NOMO-1 treated with DMSO at 0.1 percent for 48 hours (cell line): Measurements from ENCODE around the gene ZC3H15.
A peak's percentile ranks its signal among the peaks of the same experiment; 100 is the strongest.
"Not testable (repeated sequence)": the region's sequence is repeated elsewhere in the genome, so short reads cannot be mapped to it uniquely, and the experiment has no call there.

Experiments
- DNase-seq: peaks from one replicate; lab custom pipeline; 2025; ENCODE audit not compliant: unreplicated experiment; lab: John Stamatoyannopoulos, UW

Gene ZC3H15

DNA sequence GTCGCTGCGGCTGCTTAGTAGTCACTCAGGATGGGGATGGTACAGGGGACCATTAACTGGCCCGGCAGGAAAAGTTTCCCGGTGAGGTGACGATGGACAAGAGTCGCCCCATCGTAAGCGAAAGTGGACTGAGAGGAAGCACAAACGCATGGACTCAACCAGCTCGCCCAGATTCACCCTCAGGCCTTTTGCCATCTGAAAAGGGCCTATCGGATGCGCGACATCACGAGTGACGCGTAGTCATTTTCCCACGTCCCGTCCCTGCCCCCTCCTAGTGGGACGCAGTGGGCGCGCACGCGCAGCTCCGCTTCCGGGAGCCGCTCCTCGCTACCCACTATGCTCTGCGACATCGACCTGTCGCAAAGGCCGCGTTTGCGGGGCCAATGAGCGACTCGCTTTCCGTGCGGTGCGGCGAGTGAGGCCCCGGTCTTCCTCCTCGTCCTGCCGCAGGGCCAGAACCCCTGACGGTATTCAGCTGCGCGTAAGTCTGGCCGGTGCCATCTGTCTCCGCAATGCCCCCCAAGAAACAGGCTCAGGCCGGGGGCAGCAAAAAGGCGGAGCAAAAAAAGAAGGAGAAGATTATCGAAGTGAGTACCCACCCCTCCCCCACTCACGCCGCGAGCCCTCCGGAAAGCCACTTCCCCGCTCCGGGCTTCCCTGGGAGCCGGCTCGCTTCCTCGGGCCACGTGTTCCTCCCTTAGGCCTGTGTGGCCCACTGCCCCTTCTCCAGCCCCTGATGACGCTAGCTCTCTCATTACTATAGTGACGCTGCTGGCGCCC, at the start of gene ZC3H15:
TSS of gene ZC3H15 (plus strand) at position 390 of the 780 bp plus-strand sequence. CDS start at position 513, 123 bp downstream.
- DNase-seq = peak; percentile 89

DNA sequence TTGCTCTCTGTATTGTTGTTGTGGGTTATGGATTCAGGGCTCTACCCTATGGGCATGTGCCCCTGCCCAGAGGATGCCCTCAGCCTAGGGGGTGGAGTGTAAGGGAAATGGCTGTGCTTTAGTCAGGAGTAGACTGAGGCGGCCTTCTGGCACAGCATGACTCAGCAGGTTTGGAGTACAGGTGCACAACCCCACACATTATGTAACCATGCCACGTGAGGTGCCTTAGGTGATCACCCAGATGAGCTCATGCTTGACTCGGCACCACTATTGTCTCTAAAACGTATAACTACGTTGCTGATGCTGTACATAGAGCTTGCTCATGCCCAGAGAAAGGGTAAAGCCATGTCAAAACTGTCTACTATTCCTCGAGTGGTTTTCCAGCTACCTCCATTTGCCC, 48.3 kb upstream of the ZC3H15 start:
- DNase-seq = no peak

- not testable (repeated sequence) for DNase-seq
Observed at GRCh38 chr2:186439673-186440095, 46.4 kb upstream of the ZC3H15 start.

- no peak for DNase-seq
Observed at GRCh38 chr2:186440506-186440905, 45.6 kb upstream of the ZC3H15 start.

DNA sequence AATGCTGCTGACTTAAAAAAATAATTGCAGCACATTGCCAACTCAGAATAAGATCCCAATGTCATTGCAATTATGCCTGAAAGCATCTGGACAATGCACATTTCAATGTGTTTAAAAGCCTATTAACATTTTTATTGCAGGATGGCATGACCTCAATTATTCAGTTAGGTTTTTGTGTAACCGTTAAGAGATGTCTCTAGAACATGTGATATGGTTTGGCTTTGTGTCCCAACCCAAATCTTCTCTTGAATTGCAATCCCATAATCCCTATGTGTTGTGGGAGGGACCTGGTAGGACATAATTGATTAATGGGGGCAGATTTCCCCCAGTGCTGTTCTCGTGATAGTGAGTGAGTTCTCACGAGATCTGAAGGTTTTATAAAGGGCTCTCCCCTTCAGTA, 43.2 kb upstream of the ZC3H15 start:
- DNase-seq = no peak

- DNase-seq = no peak
Observed at GRCh38 chr2:186443851-186444250, 42.2 kb upstream of the ZC3H15 start.

GRCh38 chr2:186445506-186445905, 40.6 kb upstream of the ZC3H15 start:
- no peak for DNase-seq

DNA sequence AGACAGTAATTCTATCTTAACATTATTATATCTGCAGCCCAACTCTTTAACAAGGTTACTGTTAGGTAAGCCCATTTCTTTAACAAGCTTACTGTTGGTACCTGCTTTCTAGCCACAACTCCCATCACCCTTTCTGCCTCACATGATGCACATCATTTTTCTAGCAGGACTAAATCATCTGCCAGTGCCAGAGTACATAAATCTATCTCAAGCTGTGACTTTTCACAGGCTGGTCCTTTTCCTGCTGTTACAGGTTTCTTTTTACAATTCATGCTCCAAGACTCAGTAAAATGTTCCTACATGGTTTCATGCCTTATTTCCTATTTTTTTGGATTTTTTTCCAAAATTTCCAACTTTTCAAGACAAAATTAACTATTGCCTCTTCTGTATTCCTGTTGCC, 30.4 kb upstream of the ZC3H15 start:
- DNase-seq = no peak

DNA sequence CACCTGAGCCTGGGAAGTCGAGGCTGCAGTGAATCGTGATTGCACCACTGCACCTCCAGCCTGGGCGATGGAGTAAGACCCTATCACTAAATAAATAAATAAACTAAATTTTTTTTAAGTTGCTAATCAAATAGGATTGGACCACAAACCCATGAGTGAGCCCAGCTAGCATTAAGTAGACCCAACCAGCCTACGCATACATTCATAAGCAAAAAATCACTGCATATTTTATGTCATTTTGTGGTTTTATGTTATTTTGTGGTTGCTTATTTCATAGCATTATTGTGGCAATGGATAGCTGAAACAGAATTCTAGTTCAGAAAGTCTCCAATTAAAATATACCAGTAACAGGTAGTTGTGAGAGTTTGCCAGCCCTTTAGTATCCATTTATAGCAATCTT, 29.1 kb upstream of the ZC3H15 start:
- no peak for DNase-seq

DNA sequence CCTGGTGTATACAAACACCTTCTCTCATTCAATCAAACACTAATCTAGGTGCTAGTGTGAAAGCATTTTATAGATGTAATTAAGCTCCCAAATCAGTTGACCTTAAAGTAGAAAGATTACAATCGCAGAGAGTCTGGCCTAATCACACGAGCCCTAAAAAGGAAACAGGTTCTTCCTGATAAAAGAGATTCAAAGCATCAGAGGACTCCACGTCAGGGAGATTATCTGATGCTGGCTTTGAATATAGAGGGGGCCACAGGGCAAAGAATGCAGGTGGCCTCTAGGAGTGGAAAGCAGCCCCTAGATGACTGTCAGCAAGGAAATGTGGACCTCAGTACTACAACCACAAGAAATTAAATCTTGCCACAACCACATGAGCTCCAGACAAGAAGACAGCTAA, 28.2 kb upstream of the ZC3H15 start:
- DNase-seq = no peak

GRCh38 chr2:186459009-186459408, 27.1 kb upstream of the ZC3H15 start:
- no peak for DNase-seq

DNA sequence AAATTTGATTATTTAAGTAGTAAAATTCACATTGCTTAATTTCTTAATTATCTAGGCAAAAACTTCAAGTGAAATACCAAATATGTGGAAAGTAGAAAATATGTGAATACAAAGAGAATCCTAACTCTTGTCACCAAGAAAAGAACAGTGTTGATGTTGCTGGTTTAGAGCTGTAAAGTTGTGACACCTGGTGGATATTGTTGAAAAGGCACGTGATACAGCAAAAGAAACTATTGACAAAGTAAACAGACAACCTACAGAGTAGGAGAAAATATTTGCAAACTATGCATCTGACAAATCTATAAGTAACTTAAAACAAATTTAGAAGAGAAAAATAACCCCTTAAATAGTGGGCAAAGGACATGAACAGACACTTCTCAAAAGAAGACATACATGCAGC, 25.6 kb upstream of the ZC3H15 start:
- peak; percentile 10 for DNase-seq

GRCh38 chr2:186466743-186467142, 19.3 kb upstream of the ZC3H15 start:
- DNase-seq = no peak

DNA sequence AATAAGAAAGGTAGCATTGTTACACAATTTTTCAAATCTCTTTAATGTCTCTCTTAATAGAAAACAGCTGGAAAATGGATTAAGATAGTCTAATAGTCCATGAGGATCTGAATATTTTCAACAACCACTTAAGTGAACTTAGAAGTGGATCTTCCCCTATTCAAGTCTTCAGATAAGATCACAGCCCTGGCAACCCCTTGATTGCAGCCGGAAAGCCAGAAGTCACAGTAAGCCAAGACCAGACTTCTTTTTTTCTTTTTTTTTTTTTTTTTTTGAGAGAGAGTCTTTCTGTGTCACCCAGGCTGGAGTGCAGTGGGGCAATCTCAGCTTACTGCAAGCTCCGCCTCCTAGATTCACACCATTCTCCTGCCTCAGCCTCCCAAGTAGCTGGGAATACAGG, 18.6 kb upstream of the ZC3H15 start:
- DNase-seq = no peak

- not testable (repeated sequence) for DNase-seq
Observed at GRCh38 chr2:186472722-186473493, 13.2 kb upstream of the ZC3H15 start.

DNA sequence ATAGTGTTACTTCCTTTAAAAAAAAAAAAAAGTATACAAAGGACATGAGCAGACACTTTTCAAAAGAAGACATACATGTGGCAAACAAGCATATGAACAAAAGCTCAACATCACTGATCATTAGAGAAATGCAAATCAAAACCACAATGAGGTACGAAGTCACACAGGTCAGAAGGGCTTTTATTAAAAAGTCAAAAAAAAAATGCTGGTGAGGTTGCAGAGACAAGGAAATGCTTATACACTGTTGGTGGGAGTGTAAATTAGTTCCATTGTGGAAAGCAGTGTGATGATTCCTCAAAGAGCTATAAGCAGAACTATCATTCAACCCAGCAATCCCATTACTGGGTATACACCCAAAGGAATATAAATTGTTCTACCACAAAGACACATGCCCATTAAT, 11.8 kb upstream of the ZC3H15 start:
- not testable (repeated sequence) for DNase-seq

DNA sequence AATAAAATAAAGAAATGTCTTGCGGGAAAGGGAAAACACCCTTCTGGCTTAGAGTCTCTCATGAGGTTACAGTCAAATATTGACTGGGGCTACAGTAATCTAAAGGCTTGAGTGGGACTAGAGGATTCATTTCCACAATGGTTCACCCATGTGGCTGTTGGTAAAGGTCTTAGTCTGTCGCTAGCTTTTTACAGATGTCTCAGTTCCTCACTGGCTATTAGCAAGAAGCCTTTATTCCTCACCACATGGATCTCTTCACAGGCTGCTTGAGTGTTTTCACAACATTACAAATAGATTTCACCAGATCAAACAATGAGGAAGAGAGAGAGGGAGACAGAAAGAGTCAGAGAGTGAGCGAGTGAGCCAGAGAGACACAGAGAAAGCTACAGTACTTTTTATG, 8.3 kb upstream of the ZC3H15 start:
- peak; percentile 53 for DNase-seq

GRCh38 chr2:186480991-186481390, 5.1 kb upstream of the ZC3H15 start:
- no peak for DNase-seq

DNA sequence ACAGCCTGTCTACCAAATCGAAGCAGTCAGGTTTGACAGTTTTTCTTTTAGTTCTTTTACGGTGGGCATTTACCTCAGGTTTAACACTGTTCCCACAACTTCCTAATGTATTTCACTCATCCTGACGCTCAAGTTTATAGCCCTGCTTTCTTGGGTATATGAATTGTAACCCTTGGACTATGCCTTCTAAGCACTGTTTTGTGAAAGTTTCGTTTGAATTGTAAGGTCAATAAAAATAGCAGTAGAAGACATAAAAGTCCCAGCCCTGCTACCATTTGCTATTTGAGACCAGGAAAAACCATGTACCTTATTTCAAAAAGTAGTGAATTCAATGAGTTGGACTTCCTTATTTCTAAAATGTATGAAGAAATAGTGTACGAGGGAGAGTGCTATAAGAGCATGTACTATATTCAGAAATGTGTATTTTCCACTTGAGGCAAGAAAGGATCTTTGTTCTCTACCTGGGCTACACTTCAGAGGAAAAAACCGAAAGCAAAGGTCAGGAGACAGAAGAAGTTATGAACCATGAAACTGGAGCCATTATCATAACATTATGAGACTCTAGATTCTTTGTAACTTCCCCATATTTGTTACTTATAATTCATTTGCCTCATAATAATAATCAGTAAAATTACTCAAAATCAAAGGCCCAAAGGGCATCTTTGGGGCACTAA, 1.9 kb upstream of the ZC3H15 start:
- DNase-seq = peak; percentile 27

- no peak for DNase-seq
Observed at GRCh38 chr2:186485576-186485870, 537 bp upstream of the ZC3H15 start.

GRCh38 chr2:186486651-186487647, 889 bp downstream of the ZC3H15 start:
- DNase-seq = peak; percentile 10
